Measurements from ENCODE around the gene SHF. TPM values are rescaled to one million over a fixed set of nuclear protein-coding genes. Genes with fewer than 3 reads are reported as not detected.

Gene SHF
- total RNA-seq, 1 donor from 2014 or later, result 7.1 TPM

GRCh38 chr15:45169608-45170480, 17.9 kb downstream of the SHF start:
- Histone ChIP-seq H3K27ac (no peak overlapping the region), H3K4me1 (peaks cover 13% of the 10 kb centered on the region), H3K36me3 (no peaks in the 10 kb centered on the region), H3K9me3 (no peaks in the 10 kb centered on the region), H3K27me3 (no peaks in the 10 kb centered on the region), H3K4me3 (no peak overlapping the region)
- intact Hi-C loops (cut with DNase I), result no loop called here
- TF ChIP-seq CTCF (IDR thresholded peaks at IDR 0.05), result no peak
- ATAC-seq, result no peak
- no peak for DNase-seq

GRCh38 chr15:45168751-45169551, 18.8 kb downstream of the SHF start:
- TF ChIP-seq CTCF (IDR thresholded peaks at IDR 0.05), result no peak
- Histone ChIP-seq H3K36me3 (no peaks in the 10 kb centered on the region), H3K4me1 (peaks cover 13% of the 10 kb centered on the region), H3K27me3 (no peaks in the 10 kb centered on the region), H3K4me3 (no peak overlapping the region), H3K27ac (no peak overlapping the region), H3K9me3 (no peaks in the 10 kb centered on the region)
- intact Hi-C loops (cut with DNase I), result no loop called here
- DNase-seq (no peak), ATAC-seq (no peak)

- Histone ChIP-seq H3K27ac (no peak overlapping the region), H3K4me1 (peaks cover 13% of the 10 kb centered on the region), H3K4me3 (no peak overlapping the region), H3K9me3 (no peaks in the 10 kb centered on the region), H3K36me3 (no peaks in the 10 kb centered on the region), H3K27me3 (no peaks in the 10 kb centered on the region)
- intact Hi-C loops (cut with DNase I), result no loop called here
- DNase-seq (no peak), ATAC-seq (no peak)
- TF ChIP-seq CTCF (IDR thresholded peaks at IDR 0.05), result no peak
Observed at GRCh38 chr15:45168286-45168685, 19.5 kb downstream of the SHF start.

GRCh38 chr15:45167631-45168205, 20.0 kb downstream of the SHF start:
- H3K27ac ChIP-seq, result peak overlapping the region; percentile 97
- intact Hi-C loops (cut with DNase I), result no loop called here
- no peaks in the 10 kb centered on the region for H3K36me3 ChIP-seq
- H3K27me3 ChIP-seq, result no peaks in the 10 kb centered on the region
- DNase-seq, result no peak
- no peak for ATAC-seq
- TF ChIP-seq CTCF (IDR thresholded peaks at IDR 0.05), result no peak
- peaks cover 18% of the 10 kb centered on the region for H3K4me1 ChIP-seq
- H3K4me3 ChIP-seq, result peak overlapping the region; percentile 68
- H3K9me3 ChIP-seq, result no peaks in the 10 kb centered on the region

GRCh38 chr15:45166834-45167630, 20.7 kb downstream of the SHF start:
- Histone ChIP-seq H3K27ac (peak overlapping the region; percentile 97), H3K4me1 (peaks cover 20% of the 10 kb centered on the region), H3K27me3 (no peaks in the 10 kb centered on the region), H3K9me3 (no peaks in the 10 kb centered on the region), H3K36me3 (peaks cover 1% of the 10 kb centered on the region), H3K4me3 (peak overlapping the region; percentile 68)
- peak; percentile 69 for TF ChIP-seq CTCF (IDR thresholded peaks at IDR 0.05)
- intact Hi-C loops (cut with DNase I), result no loop called here
- DNase-seq (peak; percentile 94), ATAC-seq (peak; percentile 82)

Measured in upper lobe of right lung (tissue), 1 donor.